Stimulated activated CD4-positive, alpha-beta T cell treated with anti-CD3 and anti-CD28 coated beads, Interleukin-1b, Interleukin-23, amount 100 ng/mL, for 48 hours (primary cell): ENCODE results near the gene DNAH17.

Source experiments
- DNase-seq: peaks from one replicate; pipeline ENCODE4 v3.0.0-alpha.2; 2020

The DNAH17 gene

DNA sequence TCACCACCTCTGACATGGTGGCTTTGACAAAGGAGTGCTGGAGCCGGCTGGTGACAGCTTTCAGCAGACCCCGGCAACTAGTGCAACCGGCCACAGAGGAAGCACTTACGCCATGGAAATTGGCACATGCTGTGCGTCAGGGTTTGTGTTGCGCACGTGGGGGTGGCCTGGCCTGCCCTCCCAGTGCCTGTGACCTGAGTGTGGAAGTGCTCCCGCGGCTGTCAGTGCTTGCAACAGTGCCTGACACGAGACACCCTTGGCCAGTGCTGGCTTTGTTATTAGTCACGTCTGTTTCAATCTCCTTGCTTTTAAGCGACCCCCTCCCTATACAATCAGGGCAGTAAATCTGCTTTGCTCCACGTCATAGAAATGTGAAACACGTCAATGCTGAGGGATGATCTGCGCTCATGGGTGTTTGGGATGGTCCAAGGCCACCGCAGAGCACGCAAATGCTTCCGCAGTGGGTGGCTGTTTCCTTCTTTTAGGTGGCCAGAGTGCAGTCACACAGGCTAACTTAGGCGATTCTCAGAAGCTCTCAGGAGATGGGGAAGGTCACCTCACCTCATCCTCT is 134.5 kb downstream of the DNAH17 start:
- no peak for DNase-seq

DNA sequence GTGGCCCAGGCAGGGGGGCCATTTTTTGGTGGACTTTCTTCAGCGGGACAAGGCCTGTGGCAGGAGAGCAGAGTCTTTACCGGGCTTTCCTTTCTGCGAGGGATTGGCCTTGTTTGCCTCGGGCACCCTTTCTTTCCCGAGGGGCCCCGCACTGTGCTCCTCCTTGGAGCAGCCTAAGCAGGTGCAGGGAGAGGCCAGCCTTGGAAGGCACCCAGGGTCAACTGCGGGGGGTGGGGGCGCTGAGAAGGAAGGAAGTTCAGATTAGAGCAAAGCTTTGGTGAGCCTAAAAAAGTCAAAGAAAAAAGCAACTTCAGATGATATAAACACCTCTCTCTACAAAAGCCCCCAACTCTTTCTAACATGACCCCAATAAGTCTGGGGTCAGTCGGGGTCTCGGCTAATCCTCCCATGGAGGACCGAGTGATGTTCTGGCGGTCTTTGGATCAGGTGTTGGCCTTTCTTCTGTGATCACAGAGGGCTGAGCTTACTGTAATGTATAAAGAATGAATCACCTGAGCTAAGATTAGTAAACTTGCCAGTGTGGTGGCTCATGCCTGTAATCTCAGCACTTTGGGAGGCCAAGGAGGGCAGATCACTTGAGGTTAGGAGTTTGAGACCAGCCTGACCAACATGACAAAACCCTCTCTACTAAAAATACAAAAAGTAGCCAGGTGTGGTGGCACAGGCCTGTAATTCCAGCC is 135.8 kb downstream of the DNAH17 start:
- DNase-seq = no peak

DNA sequence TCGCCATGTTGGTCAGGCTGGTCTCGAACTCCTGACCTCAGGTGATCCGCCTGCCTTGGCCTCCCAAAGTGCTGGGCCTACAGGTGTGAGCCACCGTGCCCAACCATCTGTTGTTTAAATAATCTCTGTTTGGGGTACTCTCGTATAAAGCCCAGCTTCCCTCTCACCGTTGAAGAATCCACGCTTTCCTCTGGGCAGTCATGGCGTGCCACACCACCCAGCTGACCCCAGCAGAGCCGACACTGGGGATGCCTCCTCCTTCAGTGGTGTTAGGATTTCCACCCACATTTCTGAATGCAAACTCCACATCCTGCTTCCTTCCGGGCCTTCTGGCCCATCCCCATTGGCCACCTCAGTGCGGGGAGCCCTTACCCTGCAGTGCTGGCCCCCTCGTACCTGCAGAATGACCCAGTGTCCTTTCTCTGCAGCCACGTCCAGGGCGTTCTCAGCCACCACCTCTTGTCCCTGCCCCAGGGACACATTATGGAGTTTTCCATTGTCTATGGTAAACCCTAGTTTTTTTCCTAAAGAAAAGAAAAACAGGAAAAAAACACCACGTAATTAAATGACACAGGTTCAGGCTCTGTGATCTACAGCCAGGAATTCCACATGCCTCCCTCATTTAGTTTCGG is 138.4 kb downstream of the DNAH17 start:
- DNase-seq = no peak

DNA sequence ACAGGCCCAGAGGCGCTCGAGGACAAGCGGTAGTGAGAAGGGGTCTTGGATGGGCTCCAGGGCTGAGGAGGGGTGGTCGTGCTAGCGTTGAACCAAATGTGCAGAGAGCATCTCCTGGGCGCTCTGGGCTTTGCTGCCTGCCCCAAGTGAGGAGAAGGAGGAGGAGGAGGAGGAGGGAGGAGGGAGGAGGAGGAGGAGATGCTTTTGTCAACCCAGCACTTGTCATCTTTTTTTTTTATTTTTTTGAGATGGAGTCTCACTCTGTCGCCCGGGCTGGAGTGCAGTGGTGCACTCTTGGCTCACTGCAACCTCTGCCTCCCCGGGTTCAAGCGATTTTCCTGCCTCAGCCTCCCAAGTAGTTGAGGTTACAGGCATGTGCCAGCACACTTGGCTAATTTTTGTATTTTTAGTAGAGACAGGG is 138.9 kb downstream of the DNAH17 start:
- DNase-seq = no peak

DNA sequence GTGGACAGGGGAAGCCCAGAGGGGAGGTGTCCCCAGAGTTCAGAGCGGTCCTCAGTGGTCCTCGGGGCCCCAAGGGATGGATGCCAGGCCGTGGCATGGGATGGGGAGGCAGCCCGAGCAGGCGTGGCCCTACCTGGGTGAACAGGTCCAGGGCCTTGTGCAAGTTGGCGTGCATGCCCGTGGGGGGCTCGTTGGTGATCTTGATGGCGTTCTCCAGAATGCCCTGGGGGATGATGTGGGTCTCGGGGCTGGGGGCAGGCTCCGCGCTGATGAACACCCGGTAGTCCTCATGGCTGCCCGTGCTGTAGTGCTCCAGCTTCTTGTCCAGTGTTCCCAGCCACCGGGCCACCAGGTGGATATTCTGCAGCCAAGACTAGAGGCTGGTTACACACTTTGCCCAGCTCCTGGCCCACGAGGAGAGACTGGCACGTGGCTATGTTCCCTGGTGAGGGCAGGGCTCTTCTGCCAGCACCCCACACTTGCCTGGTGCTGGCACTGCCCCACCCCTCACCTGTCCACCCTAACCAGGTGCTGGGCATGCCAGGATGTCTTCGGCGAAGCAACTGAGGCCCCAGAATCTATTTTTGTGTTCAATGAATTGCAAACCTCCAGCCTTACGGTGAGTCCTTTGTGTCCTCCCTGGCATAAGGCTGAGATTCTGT is 139.6 kb downstream of the DNAH17 start:
- no peak for DNase-seq

DNA sequence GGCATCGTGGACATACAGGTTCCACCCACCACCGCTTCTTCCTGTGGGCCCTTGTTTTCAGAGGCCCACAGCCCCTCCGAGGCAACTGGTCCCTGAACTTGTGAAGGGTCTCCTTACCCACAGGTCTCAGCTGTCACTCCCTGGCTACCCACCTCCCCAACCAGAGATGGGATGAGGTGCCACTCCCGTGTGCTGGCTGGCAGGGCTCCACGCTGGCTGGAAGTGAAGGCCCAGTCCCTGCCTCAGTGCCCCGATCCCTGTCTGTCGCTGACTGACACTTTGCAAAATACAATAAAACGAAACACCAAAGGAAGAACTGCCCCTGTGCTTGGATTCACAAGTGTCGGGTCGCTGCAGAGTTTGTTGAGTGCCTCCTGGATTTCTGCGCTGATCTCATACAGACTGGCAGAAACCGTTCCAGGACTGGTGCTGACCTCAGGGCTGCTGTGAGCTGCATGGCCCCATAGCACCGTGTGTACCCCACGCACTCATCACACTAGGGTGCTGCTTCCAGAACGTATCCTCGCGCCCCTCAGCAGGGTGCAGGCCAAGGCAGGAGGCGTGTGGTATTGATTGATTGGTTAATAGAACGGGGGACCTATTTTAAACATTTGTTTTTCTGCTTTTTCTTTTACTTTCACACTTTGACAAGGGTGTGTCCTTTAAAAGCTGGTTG is 141.7 kb downstream of the DNAH17 start:
- DNase-seq = no peak

DNA sequence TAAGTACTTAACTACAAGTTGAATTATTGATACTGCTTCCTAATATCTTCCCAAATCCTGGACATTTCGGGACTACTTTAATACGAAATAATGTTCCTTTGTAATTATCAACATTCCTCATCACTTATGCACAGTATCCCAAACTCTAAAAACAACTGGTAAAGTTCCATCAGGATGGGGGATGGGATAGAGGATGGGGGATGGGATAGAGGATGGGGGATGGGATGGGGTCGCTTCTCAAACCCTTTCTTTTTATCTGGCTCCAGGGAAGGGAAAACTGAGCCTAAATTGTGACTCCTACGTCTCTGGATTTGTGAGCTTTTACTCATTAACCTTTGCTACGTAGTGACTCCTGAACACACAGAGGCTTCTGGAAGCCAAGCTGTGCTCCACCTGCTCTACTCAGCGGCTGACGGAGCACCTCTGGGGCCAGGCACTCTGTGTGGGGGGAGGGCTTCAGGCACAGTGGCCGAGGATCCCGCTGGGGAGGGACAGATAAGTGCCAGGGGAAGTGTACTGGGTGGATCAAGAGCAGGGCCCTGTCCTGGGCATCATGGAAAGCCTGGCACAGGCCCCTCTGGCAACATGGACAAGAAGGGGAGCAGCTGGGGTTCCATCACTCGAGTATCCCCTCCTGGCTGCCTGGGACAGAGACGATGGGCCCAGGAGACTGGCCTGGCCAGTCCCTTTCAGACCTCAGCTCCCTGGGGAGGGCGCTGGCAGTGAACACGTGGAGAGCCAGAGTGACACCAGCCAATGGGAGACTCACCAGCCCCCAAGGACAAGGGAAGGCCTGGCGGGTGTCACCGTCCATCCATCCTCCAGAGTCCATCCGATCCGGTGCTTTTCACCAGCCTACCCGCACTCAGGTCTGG is 142.5 kb downstream of the DNAH17 start:
- DNase-seq = no peak

DNA sequence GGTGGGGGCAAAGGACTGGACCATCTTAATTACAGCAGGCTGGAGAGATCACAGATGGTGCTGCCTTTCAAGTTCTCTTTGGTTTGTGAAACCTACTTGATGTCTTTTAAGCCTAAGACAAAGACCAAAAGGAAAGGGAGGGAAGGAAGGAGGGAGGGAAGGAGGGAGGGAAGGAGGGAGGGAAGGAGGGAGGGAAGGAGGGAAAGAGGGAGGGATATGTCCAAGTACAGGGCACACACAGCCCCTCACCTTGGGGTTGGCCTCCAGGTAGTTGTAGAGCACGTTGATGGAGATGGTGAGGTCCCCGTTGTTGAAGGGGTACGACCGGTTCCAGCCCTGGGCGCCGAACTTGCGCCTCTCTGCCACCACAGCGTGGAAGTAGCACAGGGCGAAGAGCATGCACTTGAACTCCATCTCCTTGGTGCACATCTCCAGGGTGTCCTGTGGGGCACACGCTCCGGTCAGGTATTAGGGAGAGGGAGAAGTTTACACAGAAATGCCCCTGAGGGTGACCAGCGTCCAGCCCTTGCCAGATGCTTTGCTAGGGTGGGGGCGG is 143.3 kb downstream of the DNAH17 start:
- DNase-seq = no peak

DNA sequence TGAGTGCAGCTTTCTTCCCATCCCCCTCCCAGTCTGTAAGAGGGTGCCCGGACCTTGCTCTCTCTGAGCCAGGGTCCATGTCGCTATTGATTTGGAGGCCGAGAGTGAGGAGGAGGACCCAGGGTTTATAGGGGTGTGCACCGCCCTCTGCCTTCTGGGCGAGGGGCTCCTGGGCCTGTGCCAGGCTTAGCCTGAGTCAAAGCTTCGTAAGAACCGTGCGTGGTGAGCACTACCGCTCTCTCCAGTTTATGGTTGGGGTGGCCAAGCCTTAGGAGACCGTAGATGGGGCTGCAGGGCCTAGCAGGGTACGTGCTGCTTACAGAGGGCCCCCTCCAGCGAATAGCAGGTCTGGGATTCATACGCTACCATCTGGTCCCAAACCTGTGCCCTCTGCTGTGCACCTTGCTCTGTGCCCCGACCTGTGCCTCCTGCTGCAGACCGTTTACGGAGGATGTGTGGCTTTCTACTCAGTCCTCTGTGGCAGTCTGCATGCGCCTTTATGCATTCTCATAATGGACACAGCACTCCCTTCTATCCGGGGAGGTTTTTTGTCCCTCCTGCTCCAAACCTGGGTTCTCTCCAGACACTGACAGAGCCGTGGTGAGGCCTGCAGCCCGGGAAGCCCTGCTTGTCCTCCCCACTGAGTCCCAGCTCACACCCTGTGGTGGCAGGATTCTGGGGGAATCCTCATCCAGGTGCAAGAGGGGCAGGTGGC is 144.0 kb downstream of the DNAH17 start:
- DNase-seq = no peak

DNA sequence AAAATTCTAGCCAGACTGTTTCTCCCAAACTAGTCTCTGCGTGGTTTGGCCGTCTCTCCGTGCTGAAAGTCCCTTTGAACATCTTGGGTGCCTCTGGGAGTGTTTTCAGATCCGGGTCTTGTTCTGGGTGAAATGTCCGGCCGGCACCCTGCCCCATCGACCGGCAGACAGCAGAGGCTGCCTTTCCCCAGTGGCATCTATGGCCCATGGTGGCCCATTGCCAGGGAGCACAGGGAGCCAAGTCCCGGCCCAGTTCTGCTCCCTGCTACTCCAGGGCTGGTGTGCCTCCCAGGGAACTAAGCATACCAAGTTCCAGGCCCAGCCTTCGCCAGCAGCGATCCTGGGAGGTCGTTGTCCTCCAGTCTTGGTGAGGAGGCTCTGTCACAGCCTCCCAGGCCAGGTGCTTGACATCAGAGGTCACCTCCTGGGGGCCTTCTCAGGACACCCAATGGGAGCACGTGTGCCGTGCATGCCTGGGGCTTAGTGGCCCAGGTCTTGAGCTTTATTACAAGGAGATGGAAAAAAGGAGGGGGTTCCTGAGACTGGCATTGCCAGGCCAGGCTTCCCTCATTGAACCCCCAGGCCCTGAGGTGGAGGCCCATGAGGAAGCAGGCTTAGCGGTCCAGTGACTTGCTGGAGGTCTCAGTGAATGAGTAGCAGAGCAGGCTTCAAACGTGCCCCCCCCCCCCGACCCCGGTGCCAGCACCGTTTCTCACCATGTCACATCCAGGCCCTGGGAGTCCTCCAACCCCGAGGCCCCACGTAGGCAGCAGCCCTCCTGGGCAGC is 144.8 kb downstream of the DNAH17 start:
- DNase-seq = no peak

DNA sequence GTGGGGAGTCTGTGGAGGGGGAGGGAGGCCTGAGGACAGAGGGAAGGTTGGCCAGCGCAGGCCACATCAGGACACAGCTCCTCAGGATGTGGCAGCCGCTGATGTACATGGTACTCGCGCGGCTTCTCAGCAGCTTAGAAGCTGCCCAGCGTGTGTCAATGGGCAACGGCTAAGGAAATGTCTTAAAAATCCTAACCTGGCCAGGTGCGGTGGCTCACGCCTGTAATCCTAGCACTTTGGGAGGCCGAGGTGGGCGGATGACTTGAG is 145.6 kb downstream of the DNAH17 start:
- DNase-seq = no peak

DNA sequence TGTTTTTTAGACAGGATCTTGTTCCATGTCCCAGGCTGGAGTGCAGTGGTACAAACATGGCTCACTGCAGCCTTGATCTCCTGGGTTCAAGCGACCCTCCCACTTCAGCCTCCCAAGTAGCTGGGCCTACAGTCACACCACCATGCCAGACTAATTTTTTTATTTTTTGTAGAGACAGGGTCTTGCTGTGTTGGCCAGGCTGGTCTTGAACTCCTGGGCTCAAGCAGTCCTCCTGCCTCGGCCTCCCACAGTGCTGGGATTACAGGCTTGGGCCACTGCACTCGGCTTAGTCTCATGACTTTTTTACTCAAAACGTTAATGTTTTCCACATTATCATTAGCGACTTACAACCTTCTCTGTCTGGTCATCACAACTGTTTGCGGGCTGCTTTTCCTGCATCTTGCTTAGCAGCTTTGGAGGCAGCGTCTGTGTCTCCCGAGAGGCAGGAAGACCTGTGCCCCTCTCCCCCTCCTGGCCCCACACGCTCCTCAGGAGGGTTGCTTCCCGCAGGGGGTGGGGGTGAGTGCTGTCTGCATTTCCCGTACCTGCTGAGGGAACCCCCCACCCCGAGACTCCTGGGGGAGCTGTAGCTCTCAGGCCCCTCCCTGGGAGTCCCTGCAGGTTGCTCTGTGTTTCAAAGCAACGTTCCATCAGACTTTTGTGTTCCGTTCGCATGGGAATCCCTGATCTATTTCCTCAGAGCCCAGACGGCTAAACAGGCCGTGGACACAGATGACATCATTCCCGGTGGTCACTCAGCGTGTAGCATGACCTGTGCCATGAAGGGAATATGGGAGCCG is 146.1 kb downstream of the DNAH17 start:
- no peak for DNase-seq

DNA sequence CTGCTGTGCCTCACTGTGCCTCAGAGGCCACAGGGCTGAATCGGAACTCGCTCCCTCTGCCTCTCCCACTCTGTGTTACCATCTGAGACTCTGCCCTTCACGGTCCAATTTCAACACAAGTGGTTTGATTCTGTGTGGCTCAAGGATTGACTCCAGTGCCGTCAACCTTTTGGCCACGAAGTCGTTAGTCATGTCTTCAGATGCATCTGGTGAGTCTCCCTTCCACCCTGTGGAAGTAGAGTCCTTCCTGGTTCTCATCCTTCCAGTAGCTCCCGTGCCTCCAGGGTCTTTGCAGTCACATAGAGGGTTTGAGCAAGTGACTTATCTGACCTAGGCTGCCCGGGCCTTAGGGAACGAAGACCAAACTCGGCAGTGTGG is 147.6 kb downstream of the DNAH17 start:
- no peak for DNase-seq

DNA sequence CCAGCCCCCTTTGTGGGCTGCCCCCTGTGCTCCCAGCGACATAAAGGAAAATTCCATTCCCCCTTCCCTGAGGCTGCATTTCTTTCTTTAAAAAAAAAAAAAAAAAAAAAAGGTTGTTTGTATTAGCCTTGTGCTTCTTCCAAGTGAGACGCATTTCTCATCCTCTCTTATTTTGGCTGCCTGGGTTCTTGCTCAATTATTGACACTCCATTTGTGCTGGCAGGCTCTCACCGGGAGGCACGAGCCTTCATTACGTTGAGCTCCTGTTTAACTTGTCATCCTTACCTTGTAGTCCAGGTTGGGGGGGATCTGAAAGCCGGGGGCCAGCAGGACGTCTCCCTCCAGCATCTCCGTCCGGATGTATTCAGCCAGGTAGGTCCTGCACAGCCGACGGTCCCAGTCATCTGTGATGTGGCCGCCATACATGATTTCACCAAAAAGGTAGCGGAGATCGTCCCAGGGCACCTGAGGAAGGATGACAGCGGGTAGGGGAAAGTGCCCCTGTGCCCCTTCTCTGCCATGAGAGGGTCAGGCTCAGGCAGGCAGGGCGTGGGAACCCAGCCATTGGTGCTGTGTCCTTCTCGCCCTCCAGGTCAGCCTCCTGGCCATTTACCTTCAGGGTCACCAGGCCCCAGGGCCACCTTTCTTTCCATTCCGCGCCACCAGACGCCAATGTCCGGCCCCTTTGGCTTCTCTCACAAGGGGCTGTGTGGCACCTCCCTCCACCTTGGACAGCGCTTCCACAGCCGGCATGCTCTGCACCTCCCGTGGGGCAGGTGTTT is 148.2 kb downstream of the DNAH17 start:
- DNase-seq = no peak

DNA sequence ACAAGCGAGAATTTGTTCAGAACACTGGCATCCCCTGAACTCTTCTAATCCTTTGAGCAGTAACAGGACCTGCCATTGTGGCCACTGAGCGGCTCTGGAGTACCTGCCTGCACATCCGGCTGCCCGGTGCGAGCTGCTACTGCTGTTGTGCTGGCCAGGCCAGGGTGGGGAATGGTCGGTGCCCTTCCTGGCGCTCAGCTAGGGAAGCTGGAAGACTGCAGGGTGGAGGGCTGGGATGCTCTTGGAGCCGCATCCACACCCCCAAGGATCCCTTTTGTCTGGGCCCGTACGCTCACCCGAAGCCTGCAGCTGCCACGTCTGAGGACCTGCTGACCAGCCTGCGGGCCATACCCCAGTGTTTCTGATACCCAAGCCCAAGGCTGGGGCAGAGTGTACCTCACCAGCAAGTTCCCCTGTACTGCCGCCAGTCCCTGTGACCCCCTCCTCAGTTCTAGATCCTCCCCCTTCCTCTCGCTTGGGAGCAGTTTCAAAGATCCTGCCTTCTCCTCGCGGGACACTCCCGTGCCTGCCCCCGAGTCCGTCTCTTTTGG is 149.1 kb downstream of the DNAH17 start:
- DNase-seq = no peak

DNA sequence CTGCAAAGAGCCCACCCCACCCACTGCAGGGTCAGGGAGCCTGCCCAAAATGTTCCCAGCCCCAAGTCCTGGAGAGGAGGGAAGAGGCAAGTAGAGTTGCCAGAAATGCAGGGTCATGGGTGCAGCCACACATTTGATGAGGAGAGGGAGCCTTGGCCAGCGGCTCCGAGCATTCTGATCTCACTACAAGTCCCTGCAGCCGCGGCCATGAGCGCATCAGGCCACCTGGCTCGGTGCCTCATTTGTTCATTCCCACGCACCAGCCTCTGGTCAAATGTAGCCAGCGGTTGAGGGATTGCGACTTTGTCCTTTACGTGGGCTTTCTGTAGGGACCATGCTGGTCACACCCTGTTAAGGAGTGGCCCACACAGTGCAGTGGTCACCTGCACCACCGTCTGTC is 150.1 kb downstream of the DNAH17 start:
- DNase-seq = no peak

DNA sequence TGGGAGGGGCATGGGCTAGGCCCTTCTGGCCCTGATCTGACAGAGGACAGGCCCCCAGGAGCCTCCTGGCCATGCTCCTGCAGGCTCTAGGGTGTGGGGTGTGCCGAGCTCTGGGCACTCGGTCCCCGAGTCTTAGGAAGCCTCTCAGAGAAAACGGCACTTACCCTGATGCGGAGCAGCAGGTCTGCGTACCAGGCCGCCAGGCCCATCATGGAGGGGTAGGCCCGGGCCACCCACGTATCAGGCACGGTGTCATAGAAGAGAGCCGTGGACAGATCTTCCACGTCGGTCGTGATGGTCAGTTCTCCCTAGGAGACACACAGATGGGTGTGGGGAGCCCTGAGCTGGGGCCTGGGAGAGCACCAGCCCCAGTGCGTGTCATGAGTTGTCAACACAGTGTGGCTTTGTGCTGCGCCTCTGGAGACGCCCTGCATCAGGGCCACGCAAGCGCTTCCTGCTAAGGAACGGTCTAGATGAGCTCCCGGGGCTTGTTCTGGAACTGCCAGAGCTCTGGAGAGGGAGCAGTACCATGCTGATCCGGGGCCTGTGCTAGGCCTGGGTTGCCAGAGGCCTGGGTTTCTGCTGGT is 150.8 kb downstream of the DNAH17 start:
- DNase-seq = no peak

DNA sequence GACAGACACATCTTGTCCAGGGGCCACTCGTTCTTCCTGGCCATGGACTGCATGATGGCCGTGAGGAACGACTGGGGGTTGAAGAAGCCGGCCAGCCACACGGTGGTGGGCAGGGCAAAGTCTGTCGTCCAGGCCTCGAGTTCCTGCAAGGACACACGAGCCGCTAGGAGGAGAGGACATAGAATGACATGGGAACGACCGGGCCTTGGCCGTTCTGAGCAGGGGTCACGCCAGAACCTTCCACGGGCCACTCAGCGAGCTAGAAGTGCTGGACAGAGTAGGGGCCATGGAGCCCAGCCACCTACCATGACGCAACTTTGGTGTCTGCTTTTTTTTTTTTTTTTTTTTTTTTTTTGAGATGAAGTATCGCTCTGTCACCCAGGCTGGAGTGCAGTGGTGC is 151.8 kb downstream of the DNAH17 start:
- no peak for DNase-seq
